Mesothelial cell of epicardium (in vitro differentiated cells): ENCODE data around the gene SH2D3C. TPM values are rescaled to one million over a fixed set of nuclear protein-coding genes. Genes with fewer than 3 reads are reported as not detected.
A peak's percentile ranks its signal among the peaks of the same experiment; 100 is the strongest.

Experiments used
- DNase-seq, 2 experiments: peaks; one replicate each; pipeline ENCODE4 v3.0.0; 2021; ENCODE audit warnings: low spot score in 2 of 2; ENCODE audit not compliant: unreplicated experiment in 2 of 2
- H3K27ac Mint-ChIP-seq: 2 replicates; pipeline ENCODE4 v1.8.0; 2021; ENCODE audit warnings: mixed read lengths
- H3K27me3 Mint-ChIP-seq: 2 replicates; pipeline ENCODE4 v1.8.0; 2021; ENCODE audit warnings: low read depth, mixed read lengths
- H3K36me3 Mint-ChIP-seq: 2 replicates; pipeline ENCODE4 v1.8.0; 2021; ENCODE audit warnings: mixed read lengths
- H3K4me1 Mint-ChIP-seq: 2 replicates; pipeline ENCODE4 v1.8.0; 2021; ENCODE audit warnings: mixed read lengths
- H3K4me3 Mint-ChIP-seq: 2 replicates; pipeline ENCODE4 v1.8.0; 2021; ENCODE audit warnings: mild to moderate bottlenecking, moderate library complexity, mixed read lengths
- H3K9me3 Mint-ChIP-seq: 2 replicates; pipeline ENCODE4 v1.8.0; 2021; ENCODE audit warnings: mixed read lengths
- CTCF ChIP-seq: fragments of 200-600 bp; sonication (generic); IDR thresholded peaks from one replicate; pipeline ENCODE4 v1.5.0; 2021; ENCODE audit warnings: antibody characterized with exemption; ENCODE audit not compliant: unreplicated experiment
- total RNA-seq: library from RNA; stranded (reverse); gene quantifications from 3 replicates; pipeline ENCODE4 v1.2.1, GENCODE V29; 2021

SH2D3C gene
- total RNA-seq, 1 donor from 2014 or later, result 3.4 TPM

DNA sequence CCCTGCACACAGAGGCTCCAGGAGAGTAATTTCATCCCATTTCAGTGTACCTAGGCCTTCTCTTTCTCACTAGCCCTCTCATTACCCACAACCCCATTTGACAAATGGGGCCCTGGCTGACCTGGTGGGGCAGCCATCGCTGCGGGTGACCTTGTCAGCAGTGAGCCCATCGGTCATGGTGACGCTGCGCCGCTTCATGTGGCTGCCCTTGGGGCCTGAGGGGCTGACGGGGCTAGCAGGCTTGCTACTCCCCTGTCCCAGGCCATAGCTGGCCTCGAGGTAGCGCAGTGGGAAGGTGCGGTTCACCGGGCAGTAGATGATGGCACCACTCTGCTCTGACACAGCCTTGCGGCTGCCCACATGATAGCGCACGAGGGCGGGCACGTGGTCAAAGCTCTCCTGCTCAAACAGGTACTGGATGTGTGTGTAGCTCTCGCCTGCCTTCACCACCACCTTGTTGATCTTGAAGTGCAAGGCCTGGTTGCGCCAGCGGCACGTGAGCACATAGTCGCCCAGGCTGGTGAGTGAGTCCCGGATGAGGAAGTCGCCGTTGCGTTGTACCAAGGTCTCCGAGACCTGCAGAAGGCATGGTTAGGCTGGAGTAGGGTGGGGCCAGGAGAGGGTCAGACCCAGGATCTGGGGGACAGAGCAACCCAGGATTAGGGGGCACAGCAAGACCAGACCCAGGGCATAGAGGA, 29.2 kb downstream of the SH2D3C start:
- H3K4me1 Mint-ChIP-seq, result no peaks in the 10 kb centered on the region
- H3K27ac Mint-ChIP-seq, result no peak overlapping the region
- H3K4me3 Mint-ChIP-seq, result no peak overlapping the region
- peaks cover 51% of the 10 kb centered on the region for H3K27me3 Mint-ChIP-seq
- TF ChIP-seq CTCF, result no peak
- no peaks in the 10 kb centered on the region for H3K9me3 Mint-ChIP-seq
- H3K36me3 Mint-ChIP-seq, result no peaks in the 10 kb centered on the region
- no peak for DNase-seq

DNA sequence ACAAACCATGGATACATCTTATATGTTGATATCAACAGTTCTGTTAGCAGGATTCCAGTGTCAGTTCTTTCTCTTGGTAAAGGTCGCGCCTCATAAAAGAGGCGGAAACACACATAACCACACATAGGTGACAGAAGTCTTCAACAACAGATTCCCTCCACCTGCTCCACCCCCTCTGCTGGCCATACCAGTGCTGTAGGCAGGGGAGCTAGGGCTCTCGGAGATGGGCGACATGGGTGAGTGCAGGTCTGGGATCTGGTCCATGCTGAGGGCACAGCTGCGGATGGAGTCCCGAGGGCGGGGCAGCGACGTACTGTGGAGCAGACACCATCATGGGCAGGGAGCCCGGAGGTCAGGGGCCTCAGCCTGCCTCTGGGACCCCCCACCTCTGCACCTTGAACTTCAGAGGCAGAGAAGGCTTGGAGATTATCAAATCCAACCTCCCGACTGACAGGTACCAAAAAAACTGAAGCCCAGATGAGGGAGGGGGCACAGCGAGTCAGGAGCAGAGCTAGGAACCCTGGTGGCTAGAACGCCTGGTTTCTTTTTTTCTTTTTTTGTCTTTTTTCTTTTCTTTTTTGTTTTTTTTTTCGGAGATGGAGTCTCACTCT, 31.4 kb downstream of the SH2D3C start:
- H3K27ac Mint-ChIP-seq, result no peak overlapping the region
- H3K27me3 Mint-ChIP-seq, result peaks cover 33% of the 10 kb centered on the region
- no peaks in the 10 kb centered on the region for H3K9me3 Mint-ChIP-seq
- peaks cover 8% of the 10 kb centered on the region for H3K4me1 Mint-ChIP-seq
- DNase-seq, result no peak
- H3K36me3 Mint-ChIP-seq, result no peaks in the 10 kb centered on the region
- H3K4me3 Mint-ChIP-seq, result no peak overlapping the region
- TF ChIP-seq CTCF, result no peak

DNA sequence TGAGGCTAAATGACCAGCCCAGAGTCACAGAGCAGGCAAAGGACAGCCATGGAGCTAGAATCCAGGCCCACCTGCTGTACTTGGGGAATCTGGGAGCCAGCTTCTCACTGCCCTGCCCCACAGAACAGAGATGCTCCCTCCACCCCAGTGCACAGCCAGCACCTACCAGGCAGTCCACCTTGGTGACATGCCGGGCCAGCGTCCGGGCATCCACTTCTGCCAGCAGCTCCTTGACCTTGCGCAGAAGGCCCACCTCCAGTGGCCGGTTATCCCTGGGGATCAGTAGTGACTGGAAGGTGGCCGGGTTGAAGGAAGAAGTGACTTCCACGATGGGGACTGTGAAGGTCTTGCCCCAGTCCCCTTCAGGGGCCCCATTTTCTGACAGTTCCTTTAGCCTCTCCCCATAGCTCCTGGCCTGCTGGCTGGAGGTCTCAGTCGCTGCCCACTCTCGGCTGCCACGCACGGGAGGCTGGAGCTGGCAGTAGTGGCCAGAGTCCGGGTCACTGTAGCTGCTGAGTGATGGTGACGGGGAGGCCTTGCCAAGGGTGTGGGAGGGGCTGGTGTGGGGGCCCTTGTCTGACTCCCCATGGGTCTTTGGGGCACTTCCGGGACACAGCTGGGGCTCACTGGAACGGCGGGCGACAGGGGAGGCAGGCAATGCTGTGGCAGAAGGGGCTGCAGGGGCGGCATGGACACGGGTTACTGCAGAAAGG, 33.9 kb downstream of the SH2D3C start:
- DNase-seq, result no peak
- H3K27me3 Mint-ChIP-seq, result peaks cover 23% of the 10 kb centered on the region
- no peaks in the 10 kb centered on the region for H3K36me3 Mint-ChIP-seq
- TF ChIP-seq CTCF, result no peak
- H3K9me3 Mint-ChIP-seq, result no peaks in the 10 kb centered on the region
- no peak overlapping the region for H3K27ac Mint-ChIP-seq
- H3K4me3 Mint-ChIP-seq, result no peak overlapping the region
- peaks cover 13% of the 10 kb centered on the region for H3K4me1 Mint-ChIP-seq

- peaks cover 13% of the 10 kb centered on the region for H3K4me1 Mint-ChIP-seq
- TF ChIP-seq CTCF, result no peak
- H3K27ac Mint-ChIP-seq, result peak overlapping the region; percentile 59
- no peaks in the 10 kb centered on the region for H3K36me3 Mint-ChIP-seq
- H3K4me3 Mint-ChIP-seq, result peak overlapping the region; percentile 63
- peak; percentile 71 to 83 for DNase-seq
- peaks cover 17% of the 10 kb centered on the region for H3K27me3 Mint-ChIP-seq
- no peaks in the 10 kb centered on the region for H3K9me3 Mint-ChIP-seq
Measured at GRCh38 chr9:127742435-127743088, 35.9 kb downstream of the SH2D3C start.

DNA sequence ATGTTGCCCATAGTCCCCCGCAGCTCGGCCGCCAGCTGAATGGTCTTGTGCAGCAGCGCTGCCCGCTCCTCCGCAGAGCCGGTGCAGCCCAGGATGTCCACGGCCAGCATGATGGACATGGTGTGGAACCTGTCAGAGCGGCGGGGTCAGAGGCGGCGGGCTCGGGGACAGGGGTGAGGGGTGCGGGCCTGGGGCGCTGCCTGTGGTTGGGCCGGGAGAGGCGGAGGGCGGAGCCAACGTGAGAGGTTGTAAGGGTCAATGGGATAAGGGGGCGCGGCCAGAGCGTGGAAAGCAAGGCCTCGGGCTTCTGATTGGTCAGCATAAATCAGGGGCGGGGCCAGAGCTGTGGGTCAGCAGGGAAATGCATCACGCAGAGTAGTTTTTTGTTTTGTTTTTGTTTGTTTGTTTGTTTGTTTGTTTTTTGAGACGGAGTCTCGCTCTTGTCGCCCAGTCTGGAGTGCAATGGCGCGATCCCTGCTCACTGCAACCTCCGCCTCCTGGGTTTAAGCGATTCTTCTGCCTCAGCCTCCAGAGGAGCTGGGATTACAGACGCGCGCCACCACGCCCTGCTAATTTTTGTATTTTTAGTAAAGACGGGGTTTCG, 36.5 kb downstream of the SH2D3C start:
- Mint-ChIP-seq H3K27ac (peak overlapping the region; percentile 59), H3K4me1 (peaks cover 13% of the 10 kb centered on the region), H3K9me3 (no peaks in the 10 kb centered on the region), H3K27me3 (peaks cover 12% of the 10 kb centered on the region), H3K4me3 (peak overlapping the region; percentile 63), H3K36me3 (no peaks in the 10 kb centered on the region)
- no peak for DNase-seq
- no peak for TF ChIP-seq CTCF
